ENCODE data around the gene ANKRD13D.

The ANKRD13D gene

DNA sequence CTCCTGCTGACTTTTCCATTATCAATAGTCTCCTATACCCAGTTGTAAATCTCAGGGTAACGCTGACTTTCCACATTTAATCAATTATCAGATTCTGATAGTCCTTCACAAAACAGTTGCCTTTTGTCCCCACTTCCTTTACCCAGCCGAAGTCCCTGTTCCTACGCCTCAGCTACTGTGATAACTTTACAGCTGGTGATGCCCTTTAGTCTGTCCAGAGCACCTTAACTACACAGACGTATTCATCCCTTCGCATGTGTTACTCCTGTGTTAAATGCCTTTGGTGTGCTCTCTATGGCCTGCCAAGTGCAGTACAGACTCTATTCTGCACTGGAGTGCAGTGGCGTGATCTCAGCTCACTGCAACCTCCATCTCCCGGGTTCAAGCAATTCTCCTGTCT is 34.4 kb downstream of the ANKRD13D start:
- no peak for TF ChIP-seq ZFX (IDR thresholded peaks at IDR 0.05)
- TF ChIP-seq, protein P1, sequence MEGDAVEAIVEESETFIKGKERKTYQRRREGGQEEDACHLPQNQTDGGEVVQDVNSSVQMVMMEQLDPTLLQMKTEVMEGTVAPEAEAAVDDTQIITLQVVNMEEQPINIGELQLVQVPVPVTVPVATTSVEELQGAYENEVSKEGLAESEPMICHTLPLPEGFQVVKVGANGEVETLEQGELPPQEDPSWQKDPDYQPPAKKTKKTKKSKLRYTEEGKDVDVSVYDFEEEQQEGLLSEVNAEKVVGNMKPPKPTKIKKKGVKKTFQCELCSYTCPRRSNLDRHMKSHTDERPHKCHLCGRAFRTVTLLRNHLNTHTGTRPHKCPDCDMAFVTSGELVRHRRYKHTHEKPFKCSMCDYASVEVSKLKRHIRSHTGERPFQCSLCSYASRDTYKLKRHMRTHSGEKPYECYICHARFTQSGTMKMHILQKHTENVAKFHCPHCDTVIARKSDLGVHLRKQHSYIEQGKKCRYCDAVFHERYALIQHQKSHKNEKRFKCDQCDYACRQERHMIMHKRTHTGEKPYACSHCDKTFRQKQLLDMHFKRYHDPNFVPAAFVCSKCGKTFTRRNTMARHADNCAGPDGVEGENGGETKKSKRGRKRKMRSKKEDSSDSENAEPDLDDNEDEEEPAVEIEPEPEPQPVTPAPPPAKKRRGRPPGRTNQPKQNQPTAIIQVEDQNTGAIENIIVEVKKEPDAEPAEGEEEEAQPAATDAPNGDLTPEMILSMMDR (conservative IDR thresholded peaks at IDR 0.05): no peak
- H3K27ac ChIP-seq: no peak overlapping the region

DNA sequence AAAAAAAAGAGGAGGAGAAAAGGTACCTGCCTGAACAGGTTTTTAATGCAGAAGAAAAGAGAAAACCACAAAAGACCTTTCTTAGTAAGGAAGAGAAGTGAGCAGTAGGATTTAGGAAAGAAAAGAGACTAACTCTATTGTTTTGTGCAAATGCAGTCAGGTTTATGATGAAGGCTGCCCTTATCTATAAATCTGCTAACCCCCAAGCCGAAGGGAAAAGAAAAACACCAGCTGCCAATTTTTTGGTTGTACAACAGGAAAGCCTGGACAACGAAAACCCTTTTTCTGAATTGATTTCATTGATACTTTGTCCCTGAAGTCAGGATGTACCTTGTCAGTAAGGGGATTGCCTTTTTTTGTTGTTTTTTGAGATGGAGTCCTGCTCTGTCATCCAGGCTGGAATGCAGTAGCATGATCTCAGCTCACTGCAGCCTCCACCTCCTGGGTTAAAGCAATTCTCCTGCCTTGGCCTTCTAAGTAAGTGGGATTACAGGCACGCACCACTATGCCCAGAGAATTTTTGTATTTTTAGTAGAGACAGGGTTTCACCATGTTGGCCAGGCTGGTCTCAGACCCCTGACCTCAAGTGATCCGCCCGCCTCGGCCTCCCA is 43.1 kb downstream of the ANKRD13D start:
- no peak overlapping the region for H3K27ac ChIP-seq
- TF ChIP-seq, protein P1 (conservative IDR thresholded peaks at IDR 0.05): no peak

DNA sequence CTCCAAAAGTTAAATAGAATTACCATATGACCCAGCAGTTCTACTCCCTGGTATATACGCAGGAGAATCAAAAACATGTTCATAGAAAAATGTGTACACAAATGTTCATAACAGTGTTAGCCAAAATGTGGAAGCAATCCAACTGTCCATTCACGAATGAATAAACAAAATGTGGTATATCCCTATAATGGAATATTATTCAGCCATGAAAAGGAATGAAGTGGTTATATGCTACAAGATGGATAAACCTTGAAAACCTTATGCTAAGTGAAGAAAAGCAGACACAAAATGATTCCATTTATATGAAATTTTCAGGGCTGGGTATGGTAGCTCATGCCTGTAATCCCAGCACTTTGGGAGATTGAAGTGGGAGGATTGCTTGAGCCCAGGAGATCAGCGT is 48.2 kb downstream of the ANKRD13D start:
- H3K27ac ChIP-seq: no peak overlapping the region
- TF ChIP-seq ZFX (IDR thresholded peaks at IDR 0.05): no peak
- TF ChIP-seq, protein P1 (conservative IDR thresholded peaks at IDR 0.05): no peak

DNA sequence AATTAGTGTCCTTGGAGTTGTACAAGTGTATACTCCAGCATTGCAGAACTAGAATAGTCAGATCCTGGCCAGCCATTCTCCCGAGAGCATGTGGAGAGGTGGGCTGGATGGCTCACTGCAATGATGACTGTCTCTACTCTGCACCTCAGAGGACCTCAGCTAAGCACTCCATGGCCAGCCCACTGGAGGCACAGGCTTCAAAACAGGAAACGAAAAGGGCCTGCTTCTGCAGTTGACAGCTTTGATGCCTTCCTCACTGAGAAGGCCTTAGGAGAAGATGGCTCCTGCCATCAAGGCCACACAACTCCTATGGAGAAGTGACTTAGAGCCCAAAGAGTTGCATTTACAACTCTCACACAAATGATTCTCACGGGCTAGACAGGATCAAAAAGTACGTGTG is 55.2 kb downstream of the ANKRD13D start:
- TF ChIP-seq, protein P1 (conservative IDR thresholded peaks at IDR 0.05): no peak
- TF ChIP-seq ZFX (IDR thresholded peaks at IDR 0.05): no peak
- H3K27ac ChIP-seq: no peak overlapping the region

DNA sequence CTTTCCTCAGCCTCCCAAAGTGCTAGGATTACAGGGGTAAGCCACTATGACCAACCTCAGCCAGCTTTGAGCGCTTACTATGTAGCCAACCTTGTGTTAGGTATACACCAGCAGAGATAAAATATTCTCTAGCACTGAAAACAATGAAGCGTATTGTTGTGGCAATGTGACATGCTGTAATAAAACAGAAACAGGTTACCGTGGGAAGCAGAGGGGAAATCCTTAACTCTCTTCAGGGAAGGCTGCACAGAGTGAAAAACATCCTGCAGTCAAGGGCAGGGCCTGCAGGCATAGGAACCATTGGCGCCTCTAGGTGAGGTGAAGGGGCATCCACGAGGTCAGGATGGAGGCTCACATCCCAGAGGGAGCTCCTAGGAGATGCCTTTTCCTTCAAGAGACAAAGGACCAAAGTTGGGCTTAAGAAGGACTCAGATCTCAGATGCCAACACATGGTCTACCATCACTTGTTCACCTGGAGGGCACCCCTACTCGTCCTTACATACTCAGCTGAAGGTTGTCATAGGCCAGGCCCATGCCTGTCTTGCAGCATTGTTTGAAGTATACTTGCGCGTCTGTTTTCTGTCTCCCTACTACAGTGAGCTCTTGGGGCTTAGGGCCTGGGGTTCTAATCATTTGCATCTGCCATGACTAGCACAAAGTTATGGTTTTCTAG is 56.3 kb downstream of the ANKRD13D start:
- H3K27ac ChIP-seq: peak overlapping the region; percentile 27
- no peak for TF ChIP-seq ZFX (IDR thresholded peaks at IDR 0.05)
- TF ChIP-seq, protein P1 (conservative IDR thresholded peaks at IDR 0.05): no peak

DNA sequence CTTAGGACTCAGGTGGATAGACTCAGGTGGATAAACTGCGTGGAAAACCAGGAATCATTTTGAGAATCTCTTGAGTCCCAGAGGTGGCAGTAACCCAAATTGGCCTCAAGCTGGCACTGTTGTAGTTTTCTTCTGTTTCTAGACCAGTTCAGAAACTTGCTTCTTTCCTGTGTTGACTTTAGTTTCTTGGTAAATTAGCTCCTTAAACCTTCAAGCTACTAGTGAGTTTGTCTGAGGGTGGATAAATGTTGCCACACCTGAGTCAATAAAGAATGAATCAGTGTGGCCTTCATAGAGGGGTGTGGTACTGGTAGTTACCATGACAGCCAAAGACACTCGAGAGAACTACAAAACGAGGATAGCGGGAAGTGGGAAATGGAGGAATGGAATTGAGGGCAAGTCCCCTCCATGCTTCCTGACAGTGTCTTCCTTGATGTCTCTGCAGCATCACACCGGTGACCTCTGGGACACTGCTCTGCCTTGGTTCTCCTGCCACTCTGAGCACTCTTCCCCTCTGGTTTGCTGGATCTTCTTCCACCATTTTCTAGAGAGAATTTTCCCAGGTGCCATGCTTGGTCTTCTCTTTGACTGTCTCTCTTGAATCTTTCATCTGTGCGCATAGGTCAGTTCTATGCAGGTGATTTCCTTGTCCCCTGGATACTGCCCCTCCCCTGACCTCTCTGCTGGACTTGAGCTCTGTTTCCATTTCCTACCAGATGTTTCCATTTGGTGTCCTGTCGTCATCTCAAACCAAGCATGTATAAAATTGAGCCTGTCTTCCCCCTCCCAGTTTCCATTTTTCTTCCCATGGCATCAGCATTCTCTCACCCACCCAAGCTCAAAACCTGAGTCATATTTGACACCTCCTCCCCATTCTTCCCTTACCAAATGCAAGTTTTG is 57.1 kb downstream of the ANKRD13D start:
- peak overlapping the region; percentile 27 for H3K27ac ChIP-seq
- no peak for TF ChIP-seq ZFX (IDR thresholded peaks at IDR 0.05)
- TF ChIP-seq, protein P1 (conservative IDR thresholded peaks at IDR 0.05): peak; percentile 85

Measured in C4-2B (cell line).